Right ventricle myocardium superior (tissue), 1 donor: ENCODE measurements around the gene PBX1. TPM values are rescaled to one million over a fixed set of nuclear protein-coding genes. Genes with fewer than 3 reads are reported as not detected.

Experiments used
- ATAC-seq: fragments of 200-7000 bp; cut with Tn5 transposase; one replicate; pipeline ENCODE4 v1.9.1; 2020; ENCODE audit warnings: mild to moderate bottlenecking; ENCODE audit not compliant: poor library complexity
- DNase-seq: peaks from one replicate; pipeline ENCODE4 v3.0.0-alpha.2; 2020
- intact Hi-C: fragments of 100-400 bp; cut with DNase I; formaldehyde crosslinking; loops from one replicate; pipeline ENCODE4 v1.11.2; 2022
- total RNA-seq: library from RNA; stranded (reverse); fragmentation: NEBNext Ultra II Directional; extraction: Animal tissue kit (Norgen Biotek cat#: 25700); gene quantifications from one replicate; pipeline ENCODE4 v1.2.1, GENCODE V29; 2021
- donor health status: DM: no; HTN: yes; CAD: no; lungs with severe emphysema.

The PBX1 gene
- total RNA-seq, 1 donor from 2014 or later, result 69.1 TPM

GRCh38 chr1:164607351-164607750, 48.4 kb downstream of the PBX1 start:
- ATAC-seq (no peak), DNase-seq (no peak)
- intact Hi-C loops, result no loop called here

DNA sequence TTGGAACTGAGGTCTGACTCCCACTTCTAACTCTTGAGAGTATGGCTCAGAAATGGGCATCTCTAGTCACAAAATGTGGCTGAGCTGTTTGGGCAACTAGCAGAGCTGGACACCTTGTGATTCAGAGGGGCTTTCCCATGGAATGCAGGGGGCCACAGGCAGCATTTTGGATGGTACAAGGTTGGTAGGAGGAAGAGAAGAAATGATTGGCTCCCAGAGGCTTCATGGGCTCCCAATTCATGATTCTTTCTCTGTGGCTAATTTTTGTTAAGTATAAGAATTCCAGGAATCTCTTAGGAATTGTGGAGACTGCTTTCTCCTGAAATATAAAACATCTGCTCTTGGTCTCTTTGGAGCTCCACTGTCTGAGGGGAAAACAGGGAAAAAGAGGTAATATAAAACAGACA, 49.7 kb downstream of the PBX1 start:
- intact Hi-C loops, result no loop called here
- ATAC-seq (no peak), DNase-seq (no peak)

- ATAC-seq (peak; percentile 6), DNase-seq (no peak)
- intact Hi-C loops, result no loop called here
Measured at GRCh38 chr1:164609089-164609488, 50.1 kb downstream of the PBX1 start.

DNA sequence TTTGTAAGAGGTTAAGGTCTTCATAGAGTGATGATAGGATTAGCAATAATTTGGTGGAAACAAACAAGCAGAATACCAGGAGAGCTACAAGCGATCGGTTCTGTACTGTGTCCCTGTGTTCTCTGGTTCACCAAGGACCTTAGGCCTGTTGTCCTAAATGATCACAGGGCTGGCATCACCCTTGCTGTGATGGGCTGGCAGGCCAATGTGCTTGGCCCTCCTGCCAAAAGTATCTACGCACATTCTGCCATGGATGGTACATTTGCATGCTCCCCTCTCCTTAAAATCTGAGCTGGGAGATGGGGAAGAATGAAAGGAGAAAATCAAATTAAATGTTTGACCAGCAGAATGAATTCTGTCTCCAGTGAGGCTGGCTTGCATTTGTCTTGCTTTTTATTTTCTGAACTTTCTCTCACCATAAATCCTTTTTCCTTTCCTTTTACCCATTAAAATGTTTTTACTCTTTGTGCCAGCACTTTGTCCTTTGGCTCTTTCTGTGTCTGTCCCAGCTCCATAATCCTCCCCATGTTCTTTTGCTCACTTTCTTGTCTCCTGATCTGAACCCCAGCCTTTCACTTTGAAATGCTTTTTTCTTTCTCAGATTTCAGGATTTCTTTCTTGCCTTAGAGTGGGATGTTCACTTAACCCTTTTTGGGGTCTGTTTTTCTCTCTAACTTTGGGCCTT, 51.7 kb downstream of the PBX1 start:
- ATAC-seq (peak; percentile 77), DNase-seq (no peak)
- intact Hi-C loops, result loop anchor here (10.0 kb wide), 1 partner anchor 46 kb away; no protein-coding TSS in a partner anchor

GRCh38 chr1:164611754-164612642, 53.0 kb downstream of the PBX1 start:
- ATAC-seq, result peak; percentile 69
- intact Hi-C loops, result loop anchor here (10.0 kb wide), 1 partner anchor 47 kb away; no protein-coding TSS in a partner anchor
- DNase-seq, result no peak

DNA sequence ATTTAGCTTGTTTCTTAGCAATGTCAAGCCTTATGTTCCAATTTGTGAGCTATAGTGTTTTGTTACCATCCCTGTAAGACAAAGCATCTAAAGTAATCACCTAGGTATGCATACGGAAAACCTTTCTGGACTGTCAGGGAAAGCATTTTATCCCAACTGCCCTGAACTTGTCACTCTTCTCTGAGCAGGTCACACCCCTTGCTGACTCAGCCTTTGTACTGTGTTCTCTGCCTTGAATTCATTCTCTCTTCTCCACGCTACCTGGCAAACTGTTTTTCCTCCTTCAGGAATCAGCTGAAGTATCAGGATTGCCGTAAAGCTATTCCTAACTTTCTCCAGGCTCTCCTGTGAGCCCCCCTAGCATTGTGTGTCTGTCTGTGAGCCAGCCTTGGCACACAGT, 54.2 kb downstream of the PBX1 start:
- no peak for DNase-seq
- ATAC-seq, result no peak
- intact Hi-C loops, result loop anchor here (10.0 kb wide), 1 partner anchor 48 kb away; no protein-coding TSS in a partner anchor

GRCh38 chr1:164614316-164614715, 55.3 kb downstream of the PBX1 start:
- DNase-seq (no peak), ATAC-seq (no peak)
- intact Hi-C loops, result loop anchor here (10.0 kb wide), 1 partner anchor 50 kb away; no protein-coding TSS in a partner anchor

- no peak for DNase-seq
- ATAC-seq, result no peak
Measured at GRCh38 chr1:164617377-164618201, 58.6 kb downstream of the PBX1 start.

GRCh38 chr1:164618202-164618564, 59.2 kb downstream of the PBX1 start:
- DNase-seq, result no peak
- ATAC-seq, result no peak
- intact Hi-C loops, result loop anchor here (10.0 kb wide), 1 partner anchor 53 kb away; no protein-coding TSS in a partner anchor

More at GRCh38 chr1:164617377-164618201, 58.6 kb downstream of the PBX1 start:
- intact Hi-C loops, result loop anchor here (10.0 kb wide), 1 partner anchor 53 kb away; no protein-coding TSS in a partner anchor

DNA sequence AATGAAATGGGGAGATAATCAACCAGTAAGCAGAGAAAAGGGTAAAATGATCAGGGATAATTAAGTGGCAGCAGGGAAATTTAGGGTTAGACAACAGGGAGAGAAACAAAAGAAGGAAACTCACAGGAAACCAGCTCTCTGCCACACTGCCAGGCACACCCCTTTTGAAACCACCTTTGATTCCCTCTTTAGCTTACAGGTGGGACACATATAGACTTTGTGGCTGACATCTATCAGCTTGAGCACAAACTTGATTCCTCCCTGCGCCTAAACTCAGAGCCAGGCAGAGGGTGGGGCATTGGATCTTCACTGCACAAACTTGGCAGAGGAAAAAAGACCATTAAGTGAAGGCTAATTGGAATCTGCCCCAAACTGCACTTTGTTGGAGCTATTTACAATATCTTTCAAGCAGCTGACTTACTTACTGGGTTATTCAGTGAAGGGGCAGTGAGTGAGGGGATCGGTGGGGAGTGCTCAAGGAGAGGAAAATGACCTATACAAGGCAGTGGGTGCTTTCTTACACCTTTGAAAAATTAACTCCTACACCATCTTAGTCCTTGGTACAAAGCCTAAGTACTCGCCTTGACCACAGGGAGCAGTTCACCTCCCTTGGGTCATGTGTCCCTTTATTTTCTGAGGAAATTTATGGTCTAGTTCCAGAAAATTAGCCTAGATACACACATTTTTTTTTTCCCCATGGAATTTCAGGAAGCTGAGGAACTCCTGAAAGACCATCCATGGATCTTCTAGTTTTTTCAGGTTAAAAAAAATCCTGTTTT, 60.2 kb downstream of the PBX1 start:
- intact Hi-C loops, result loop anchor here (10.0 kb wide), 1 partner anchor 54 kb away; no protein-coding TSS in a partner anchor
- DNase-seq (no peak), ATAC-seq (no peak)

DNA sequence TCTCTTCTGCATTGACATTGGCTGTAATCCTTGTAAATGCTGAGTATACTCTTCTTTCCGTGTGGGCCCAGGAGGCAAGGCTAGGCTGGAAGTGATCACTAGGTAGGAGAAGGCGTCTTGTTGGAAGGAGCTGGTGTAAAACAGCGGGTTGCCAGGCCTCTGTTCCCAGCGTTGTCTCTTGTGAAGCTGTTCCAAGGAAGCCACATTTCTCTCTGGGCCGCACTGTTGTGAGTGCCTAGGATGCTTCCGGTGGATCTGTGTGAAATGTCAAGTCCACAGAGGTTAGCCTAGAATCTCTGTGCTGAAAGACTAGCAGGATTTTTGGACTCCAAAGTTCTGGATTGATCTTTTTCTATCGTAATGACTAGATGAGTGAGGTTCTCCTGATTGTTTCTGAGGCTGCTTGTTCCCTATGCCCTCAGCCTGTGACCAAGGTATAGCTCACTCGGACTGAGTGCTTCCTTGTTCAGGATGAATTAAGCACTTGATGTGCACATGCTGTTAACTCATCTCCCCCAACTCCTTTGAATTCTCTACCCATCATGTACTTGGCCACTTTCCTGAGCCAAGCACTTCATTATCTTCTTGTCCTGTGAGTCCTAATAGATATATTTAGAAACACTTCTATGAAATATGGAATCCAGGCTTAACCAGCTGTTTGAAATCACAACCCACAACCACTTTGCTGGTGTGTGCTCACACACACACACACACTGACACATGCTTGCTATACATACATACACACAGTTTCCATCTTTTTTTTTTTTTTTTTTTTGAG, 63.3 kb downstream of the PBX1 start:
- ATAC-seq, result peak; percentile 87
- no peak for DNase-seq
- intact Hi-C loops, result loop anchor here (10.0 kb wide), 1 partner anchor 163 kb away; no protein-coding TSS in a partner anchor

DNA sequence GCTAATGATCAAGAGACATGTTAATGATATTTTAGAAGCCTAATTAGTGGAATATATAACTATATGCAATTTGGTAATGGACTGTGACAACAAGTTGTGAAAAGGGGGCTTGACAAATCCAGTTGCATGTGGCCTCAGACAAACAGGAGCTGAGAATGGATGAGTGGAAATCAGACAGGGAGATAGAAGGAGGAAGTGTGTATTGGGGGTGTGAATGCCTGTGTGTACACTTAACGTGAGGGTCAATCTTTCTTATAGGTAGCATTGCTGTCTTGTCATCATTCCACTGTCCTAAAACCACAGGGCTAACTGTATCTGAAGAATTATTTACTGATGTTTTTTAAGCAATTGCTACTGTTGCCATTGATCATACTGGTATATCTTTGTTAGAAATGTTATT, 64.8 kb downstream of the PBX1 start:
- ATAC-seq (no peak), DNase-seq (no peak)
- intact Hi-C loops, result loop anchor here (10.0 kb wide), 1 partner anchor 161 kb away; no protein-coding TSS in a partner anchor

DNA sequence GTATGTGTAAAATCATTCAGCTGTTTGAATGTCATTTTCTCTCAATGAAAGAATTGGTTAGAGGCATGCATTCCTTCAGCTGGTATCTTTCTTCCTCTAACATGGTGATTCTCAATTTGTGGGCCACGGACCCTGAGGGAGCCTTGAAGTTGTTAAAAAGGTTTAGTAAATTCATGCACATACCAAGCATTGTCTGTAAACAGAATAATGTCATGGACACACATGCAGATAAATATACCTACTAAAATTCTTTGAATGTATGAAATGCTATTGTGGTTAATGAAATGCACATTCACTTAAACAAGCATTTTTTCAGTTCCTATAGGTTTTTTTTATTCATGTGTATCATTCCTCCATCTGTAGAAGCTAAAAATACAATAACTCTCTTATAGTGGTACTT, 65.4 kb downstream of the PBX1 start:
- no peak for DNase-seq
- intact Hi-C loops, result loop anchor here (10.0 kb wide), 1 partner anchor 160 kb away; no protein-coding TSS in a partner anchor
- ATAC-seq, result no peak

GRCh38 chr1:164625004-164625617, 66.1 kb downstream of the PBX1 start:
- ATAC-seq (no peak), DNase-seq (no peak)
- intact Hi-C loops, result loop anchor here (10.0 kb wide), 1 partner anchor 160 kb away; no protein-coding TSS in a partner anchor

DNA sequence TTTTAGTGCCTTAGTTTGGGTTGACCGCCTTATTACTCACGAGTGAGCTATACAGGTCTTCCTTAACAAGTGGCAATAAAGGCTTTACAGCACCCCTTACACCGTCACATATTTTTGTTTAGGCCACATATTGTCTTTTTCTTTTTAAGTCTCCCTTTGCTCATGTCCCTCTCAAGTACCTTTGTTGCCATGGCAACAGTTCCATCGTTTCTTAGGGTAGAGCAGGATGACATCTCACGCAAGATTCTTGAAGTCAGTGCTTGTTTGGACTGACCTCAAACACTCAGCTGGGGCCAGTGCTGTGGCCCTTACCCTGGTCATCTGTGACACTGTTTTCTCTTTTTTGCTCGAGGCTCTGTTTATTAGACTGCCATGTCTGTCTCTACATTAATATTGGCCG, 69.8 kb downstream of the PBX1 start:
- intact Hi-C loops, result loop anchor here (10.0 kb wide), 1 partner anchor 156 kb away; no protein-coding TSS in a partner anchor
- no peak for ATAC-seq

DNA sequence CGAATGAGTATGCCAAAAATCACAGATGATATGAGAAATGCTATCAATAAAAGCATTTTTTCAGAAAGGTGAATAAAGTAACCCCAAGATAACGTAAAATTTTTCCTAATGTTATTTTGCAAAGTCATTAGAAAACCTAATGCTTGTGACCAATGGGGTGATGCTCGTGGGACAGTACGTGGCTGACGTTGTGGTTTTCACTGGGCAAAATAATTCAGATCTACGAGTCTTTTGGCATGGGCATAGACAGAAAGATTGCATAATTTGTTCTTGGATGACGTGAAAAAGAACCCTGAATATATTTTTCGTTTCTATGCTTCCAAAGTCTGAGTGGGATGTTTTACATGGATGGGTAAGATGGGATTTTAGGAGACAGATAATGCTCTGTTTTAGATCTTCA, 71.0 kb downstream of the PBX1 start:
- ATAC-seq (peak; percentile 13), DNase-seq (no peak)
- intact Hi-C loops, result loop anchor here (10.0 kb wide), 1 partner anchor 155 kb away; no protein-coding TSS in a partner anchor

More for the DNA sequence above, 69.8 kb downstream of the PBX1 start:
- DNase-seq, result no peak
